Measurements from ENCODE around the gene RPS6KL1. TPM values are rescaled to one million over a fixed set of nuclear protein-coding genes. Genes with fewer than 3 reads are reported as not detected.
A peak's percentile ranks its signal among the peaks of the same experiment; 100 is the strongest.

Gene RPS6KL1
- total RNA-seq, 4 donors from 2014 or later = 0.86 to 7.5 (median 1.8) TPM

DNA sequence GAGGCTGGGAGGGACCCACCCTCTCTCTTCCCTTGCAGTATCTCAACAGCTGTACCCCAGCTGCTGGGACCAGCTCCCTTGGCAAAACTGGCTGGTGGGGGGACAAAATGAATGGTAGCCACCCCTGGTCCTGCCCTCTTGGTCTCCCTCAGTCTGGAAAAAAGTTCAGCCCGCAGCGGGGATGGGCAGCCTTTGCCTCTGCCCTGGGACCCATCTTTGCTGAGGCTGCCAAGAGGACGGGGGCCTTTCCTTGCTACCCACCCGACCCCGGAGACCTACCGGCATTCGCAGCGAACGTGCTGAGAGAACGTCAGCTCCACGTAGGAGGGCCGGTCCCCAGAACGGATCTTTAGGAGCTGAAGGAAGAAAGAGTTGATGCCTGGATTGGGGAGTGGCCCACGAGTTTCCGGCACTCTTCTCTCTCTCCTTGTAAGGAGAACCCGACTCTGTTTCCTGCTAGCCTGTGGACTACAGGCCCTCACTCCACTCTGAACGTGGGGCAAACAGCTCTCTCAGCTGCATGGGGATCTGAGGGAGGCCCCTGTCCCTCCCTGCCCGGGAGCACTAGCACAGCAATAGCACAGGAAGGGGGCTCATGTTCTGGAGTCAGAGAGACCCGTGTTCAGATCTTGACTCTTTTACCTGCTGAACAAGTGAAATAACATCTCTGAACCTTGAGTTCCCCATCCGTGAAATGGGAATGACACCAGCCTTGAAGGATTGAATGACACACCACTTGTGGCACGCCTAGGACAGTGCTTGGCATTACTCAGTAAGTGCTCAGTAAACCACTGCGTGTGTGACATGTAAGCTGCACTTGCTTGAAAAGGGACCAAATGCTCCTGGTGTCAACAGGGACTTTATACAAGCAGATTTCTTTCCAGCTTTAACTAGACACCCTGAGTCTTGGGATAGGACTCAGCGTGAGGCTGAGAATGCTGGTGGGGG, 25.4 kb upstream of the RPS6KL1 start:
- TF ChIP-seq, protein P1, sequence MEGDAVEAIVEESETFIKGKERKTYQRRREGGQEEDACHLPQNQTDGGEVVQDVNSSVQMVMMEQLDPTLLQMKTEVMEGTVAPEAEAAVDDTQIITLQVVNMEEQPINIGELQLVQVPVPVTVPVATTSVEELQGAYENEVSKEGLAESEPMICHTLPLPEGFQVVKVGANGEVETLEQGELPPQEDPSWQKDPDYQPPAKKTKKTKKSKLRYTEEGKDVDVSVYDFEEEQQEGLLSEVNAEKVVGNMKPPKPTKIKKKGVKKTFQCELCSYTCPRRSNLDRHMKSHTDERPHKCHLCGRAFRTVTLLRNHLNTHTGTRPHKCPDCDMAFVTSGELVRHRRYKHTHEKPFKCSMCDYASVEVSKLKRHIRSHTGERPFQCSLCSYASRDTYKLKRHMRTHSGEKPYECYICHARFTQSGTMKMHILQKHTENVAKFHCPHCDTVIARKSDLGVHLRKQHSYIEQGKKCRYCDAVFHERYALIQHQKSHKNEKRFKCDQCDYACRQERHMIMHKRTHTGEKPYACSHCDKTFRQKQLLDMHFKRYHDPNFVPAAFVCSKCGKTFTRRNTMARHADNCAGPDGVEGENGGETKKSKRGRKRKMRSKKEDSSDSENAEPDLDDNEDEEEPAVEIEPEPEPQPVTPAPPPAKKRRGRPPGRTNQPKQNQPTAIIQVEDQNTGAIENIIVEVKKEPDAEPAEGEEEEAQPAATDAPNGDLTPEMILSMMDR (IDR thresholded peaks at IDR 0.05) = no peak
- TF ChIP-seq POLR2A (IDR thresholded peaks at IDR 0.05) (no peak), POLR2AphosphoS5 (IDR thresholded peaks at IDR 0.05) (no peak), EP300 (IDR thresholded peaks at IDR 0.05) (no peak)
- DNase-seq (ENCODE audit: low spot score in 2 of 2) = no peak
- Histone ChIP-seq H3K9me3 (no peaks in the 10 kb centered on the region), H3K36me3 (peaks cover 5% of the 10 kb centered on the region), H3K4me3 (no peak overlapping the region), H3K27ac (no peak overlapping the region), H3K4me1 (peaks cover 41% of the 10 kb centered on the region), H3K27me3 (no peaks in the 10 kb centered on the region)
- WGBS = 65% methylated on average over 22 of the region's 23 CpGs

DNA sequence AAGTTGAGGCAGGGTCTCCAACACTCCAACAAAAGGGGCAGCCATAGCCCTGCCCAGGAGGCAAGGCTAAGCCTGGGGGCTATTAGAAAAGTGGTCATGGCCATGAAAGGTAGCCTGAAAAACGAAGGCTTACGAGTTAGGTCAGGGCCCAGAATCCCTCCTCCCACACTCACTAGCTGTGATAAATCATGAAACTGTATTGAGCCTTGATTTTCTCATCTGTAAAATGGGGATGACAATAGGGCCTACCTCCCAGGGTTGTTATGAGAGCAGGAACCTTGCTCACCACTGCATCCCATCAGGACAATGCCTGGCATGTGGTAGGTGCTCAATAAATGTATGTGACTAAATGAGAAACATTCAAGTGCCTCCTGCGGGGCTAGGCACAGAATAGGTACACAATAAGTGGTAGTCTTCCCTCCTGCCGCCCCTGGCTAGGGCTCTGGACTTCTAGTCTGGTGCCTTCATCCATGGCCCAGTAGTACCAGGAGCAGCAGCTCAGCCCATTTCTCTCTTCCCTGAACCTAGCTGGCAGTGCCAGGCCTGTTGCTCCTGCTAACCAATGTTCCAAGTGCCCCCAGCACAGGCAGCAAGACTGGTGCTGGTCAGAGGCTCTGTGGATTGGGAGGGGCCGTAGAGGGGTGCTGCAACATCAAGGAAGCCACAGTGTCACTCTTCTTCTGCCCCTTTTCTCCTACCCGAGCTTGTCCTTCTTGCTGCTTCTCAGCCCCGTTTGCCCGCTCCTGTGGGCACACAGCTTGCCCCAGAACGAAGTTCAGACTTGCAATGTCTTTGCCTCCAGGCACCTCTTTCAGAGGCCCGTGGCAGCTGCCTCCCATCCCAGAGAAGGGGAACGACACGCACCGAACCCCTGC, 24.5 kb upstream of the RPS6KL1 start:
- Histone ChIP-seq H3K27me3 (no peaks in the 10 kb centered on the region), H3K4me1 (peaks cover 36% of the 10 kb centered on the region), H3K9me3 (no peaks in the 10 kb centered on the region), H3K4me3 (no peak overlapping the region), H3K36me3 (peaks cover 5% of the 10 kb centered on the region), H3K27ac (no peak overlapping the region)
- 47% methylated on average over 13 of the region's 13 CpGs for WGBS
- no peak for TF ChIP-seq EP300 (IDR thresholded peaks at IDR 0.05)
- no peak for DNase-seq (ENCODE audit: low spot score in 2 of 2)

DNA sequence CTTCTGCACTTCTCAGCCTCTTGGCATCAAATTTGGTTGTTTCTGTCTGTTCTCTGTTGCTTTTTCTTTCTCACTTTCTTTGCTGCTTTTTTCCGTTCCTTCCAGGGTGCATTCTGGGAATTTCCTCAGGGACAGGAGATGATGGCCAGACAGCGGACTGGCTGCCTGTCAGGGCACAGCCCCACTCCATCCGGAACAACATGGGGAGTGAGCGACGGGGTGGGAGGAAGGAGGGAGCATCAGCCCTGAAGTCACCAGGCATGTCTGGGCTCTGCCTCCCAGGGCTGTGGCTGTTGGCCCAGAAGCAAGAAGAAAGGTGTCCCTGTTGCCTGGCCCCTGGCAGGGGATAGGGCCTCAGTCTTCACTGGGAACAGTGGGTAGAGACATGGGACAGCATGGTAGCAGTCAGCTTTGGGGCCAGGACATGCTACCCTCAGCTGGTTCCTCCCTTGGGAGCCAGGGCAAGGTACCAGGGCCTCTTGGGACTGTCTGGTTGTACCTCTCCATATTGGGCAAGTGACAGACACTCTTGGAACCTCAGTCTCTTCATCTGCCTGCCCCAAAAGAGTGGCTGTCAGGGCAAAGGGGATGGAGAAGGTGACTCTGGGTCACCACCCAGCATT, 23.7 kb upstream of the RPS6KL1 start:
- Histone ChIP-seq H3K4me3 (no peak overlapping the region), H3K9me3 (no peaks in the 10 kb centered on the region), H3K27ac (no peak overlapping the region), H3K36me3 (peaks cover 5% of the 10 kb centered on the region), H3K4me1 (peaks cover 37% of the 10 kb centered on the region), H3K27me3 (no peaks in the 10 kb centered on the region)
- 24% methylated on average over 5 of the region's 5 CpGs for WGBS
- DNase-seq (ENCODE audit: low spot score in 2 of 2) = no peak
- TF ChIP-seq EP300 (IDR thresholded peaks at IDR 0.05) (no peak), POLR2AphosphoS5 (IDR thresholded peaks at IDR 0.05) (no peak), POLR2A (IDR thresholded peaks at IDR 0.05) (no peak)
- TF ChIP-seq, protein P1 (IDR thresholded peaks at IDR 0.05) = no peak

DNA sequence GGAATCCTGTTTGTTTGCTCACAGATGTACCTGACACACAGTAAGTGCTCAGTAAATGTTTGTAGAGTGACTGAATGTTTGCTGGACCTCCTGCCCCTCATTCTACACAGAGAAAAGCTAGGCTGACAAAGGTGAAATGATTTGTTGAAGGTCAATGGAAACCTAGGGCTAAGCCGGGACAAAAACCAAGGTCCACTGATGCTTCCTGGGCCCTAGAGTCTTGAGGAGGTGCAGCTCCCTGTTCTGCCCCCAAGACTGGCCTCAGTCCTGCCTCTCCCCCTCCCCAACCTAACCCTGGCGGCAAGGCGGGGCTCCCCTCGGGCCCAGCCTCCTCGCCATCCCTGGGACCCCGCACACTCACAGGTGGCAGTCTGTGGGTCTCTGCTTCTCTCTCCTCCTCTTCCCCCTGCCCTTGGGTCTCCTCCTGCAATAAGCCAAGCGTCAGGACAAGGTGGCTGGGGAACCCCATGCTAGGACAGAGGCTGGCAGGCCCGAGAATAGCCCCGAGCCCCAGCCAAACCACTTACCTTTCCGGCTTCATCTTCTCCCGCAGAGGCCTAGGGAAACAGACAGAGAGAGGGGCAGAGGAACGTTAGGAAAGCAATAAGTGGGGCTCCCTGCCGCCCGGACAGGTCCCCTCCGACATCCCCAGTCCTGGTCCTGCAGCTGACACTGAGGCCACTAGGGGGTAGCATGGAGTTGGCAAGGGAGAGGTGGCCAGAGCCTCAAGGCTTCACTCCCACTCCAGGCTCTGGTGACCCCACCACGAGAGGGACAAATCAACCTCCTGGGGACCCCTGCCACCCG, 23.0 kb upstream of the RPS6KL1 start:
- no peak overlapping the region for H3K4me3 ChIP-seq

More for the DNA sequence above, 23.0 kb upstream of the RPS6KL1 start:
- H3K4me1 ChIP-seq = peaks cover 43% of the 10 kb centered on the region
- 39% methylated on average over 17 of the region's 17 CpGs for WGBS
- no peak overlapping the region for H3K27ac ChIP-seq
- DNase-seq (ENCODE audit: low spot score in 2 of 2) = no peak
- no peaks in the 10 kb centered on the region for H3K27me3 ChIP-seq
- TF ChIP-seq, protein P1 (IDR thresholded peaks at IDR 0.05) = peak; percentile 84 to 89
- TF ChIP-seq POLR2AphosphoS5 (IDR thresholded peaks at IDR 0.05) = no peak
- no peak for TF ChIP-seq POLR2A (IDR thresholded peaks at IDR 0.05)
- no peak for TF ChIP-seq EP300 (IDR thresholded peaks at IDR 0.05)
- no peaks in the 10 kb centered on the region for H3K9me3 ChIP-seq
- H3K36me3 ChIP-seq = peaks cover 5% of the 10 kb centered on the region

Measured in suprapubic skin (tissue), 4 donors.